Fibroblast of pulmonary artery (primary cell): ENCODE data around the gene PPP4R2.
A peak's percentile ranks its signal among the peaks of the same experiment; 100 is the strongest.

Experiments
- DNase-seq: peaks from one replicate; pipeline ENCODE4 v3.0.0-alpha.2; 2010; ENCODE audit warnings: low read depth
- H3K4me3 ChIP-seq: replicated peaks from 2 replicates; pipeline ENCODE4 v1.5.1; 2011; ENCODE audit warnings: low read depth, mild to moderate bottlenecking, control low read depth, low read length, moderate library complexity
- TF ChIP-seq, protein P1 (sequence below): IDR thresholded peaks from 2 replicates; pipeline ENCODE4 v1.5.1; 2011; ENCODE audit warnings: mild to moderate bottlenecking, control low read depth, low read length, inconsistent platforms; ENCODE audit errors: missing control alignments

Gene PPP4R2

DNA sequence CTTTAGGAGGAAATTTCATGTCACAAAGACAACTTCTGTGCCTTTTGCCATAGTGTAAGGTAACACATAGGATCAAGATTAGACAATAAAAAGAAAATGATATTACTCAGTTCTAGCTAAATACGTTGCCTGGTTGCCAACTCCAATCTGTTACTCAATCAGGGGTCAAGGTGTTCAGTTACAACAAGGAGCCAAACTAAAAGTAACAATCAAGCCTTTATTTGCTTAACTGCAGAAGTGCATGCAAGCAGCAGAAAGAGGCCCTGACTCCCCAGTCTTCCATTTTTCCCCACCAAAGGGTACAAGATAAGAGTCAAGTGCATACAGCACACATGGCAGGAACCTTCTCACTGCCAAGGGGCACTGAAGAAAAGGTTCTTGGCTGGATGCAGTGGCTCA, 28.3 kb upstream of the PPP4R2 start:
- no peak for DNase-seq
- TF ChIP-seq, protein P1, sequence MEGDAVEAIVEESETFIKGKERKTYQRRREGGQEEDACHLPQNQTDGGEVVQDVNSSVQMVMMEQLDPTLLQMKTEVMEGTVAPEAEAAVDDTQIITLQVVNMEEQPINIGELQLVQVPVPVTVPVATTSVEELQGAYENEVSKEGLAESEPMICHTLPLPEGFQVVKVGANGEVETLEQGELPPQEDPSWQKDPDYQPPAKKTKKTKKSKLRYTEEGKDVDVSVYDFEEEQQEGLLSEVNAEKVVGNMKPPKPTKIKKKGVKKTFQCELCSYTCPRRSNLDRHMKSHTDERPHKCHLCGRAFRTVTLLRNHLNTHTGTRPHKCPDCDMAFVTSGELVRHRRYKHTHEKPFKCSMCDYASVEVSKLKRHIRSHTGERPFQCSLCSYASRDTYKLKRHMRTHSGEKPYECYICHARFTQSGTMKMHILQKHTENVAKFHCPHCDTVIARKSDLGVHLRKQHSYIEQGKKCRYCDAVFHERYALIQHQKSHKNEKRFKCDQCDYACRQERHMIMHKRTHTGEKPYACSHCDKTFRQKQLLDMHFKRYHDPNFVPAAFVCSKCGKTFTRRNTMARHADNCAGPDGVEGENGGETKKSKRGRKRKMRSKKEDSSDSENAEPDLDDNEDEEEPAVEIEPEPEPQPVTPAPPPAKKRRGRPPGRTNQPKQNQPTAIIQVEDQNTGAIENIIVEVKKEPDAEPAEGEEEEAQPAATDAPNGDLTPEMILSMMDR, result no peak
- no peak overlapping the region for H3K4me3 ChIP-seq

DNA sequence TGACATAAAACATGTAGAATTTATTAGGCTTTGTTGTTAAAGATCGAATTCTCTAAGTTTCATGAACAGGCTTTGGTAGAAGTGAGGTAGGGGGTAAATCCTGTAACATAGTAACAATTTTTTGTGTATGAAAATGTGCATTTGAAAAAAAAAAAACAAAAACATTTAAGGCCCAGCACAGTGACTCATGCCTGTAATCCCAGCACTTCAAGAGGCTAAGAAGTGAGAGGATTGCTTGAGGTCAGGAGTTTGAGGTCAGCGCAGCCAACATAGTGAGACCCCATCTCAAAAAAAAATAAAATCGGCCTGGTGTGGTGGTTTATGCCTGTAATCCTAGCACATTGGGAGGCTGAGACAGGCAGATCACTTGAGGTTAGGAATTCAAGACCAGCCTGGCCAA, 26.8 kb upstream of the PPP4R2 start:
- no peak overlapping the region for H3K4me3 ChIP-seq
- TF ChIP-seq, protein P1, result no peak
- peak; percentile 20 for DNase-seq

DNA sequence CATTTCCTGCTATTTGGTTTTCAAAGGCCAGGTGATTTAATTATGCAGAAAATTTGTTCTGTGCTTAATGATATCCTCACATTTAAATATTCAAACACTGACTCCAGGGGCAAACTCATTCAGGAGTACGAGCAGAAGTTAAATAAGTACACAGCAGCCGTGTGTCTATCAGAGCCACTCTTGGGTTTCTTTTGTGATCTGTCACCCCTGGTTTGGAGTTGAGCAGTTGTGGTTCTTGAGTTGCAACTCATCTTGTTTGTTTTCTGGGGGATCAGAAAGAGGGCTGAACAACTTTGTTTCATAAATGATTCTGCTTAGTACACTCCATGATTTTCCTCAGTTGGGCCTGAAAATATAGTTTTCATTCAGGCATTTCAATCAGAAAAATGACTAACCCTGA, 25.7 kb upstream of the PPP4R2 start:
- no peak for DNase-seq
- TF ChIP-seq, protein P1, result no peak

DNA sequence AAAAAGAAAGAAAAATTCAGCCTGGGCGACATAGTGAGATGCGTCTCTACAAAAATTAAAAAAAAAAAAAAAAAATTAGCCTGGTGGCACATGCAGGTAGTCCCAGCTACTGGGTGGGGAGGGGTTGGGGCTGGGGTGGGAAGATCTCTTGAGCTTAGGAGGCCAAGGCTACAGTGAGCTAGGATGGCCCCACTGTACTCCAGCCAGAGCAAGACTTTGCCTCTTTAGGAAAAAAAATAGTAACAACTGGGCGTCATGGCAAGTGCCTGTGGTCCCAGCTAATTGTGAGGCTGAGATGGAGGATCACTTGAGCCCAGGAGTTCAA, 23.9 kb upstream of the PPP4R2 start:
- DNase-seq, result no peak
- H3K4me3 ChIP-seq, result no peak overlapping the region
- TF ChIP-seq, protein P1, result no peak

More for the DNA sequence above, 25.7 kb upstream of the PPP4R2 start:
- H3K4me3 ChIP-seq, result no peak overlapping the region

DNA sequence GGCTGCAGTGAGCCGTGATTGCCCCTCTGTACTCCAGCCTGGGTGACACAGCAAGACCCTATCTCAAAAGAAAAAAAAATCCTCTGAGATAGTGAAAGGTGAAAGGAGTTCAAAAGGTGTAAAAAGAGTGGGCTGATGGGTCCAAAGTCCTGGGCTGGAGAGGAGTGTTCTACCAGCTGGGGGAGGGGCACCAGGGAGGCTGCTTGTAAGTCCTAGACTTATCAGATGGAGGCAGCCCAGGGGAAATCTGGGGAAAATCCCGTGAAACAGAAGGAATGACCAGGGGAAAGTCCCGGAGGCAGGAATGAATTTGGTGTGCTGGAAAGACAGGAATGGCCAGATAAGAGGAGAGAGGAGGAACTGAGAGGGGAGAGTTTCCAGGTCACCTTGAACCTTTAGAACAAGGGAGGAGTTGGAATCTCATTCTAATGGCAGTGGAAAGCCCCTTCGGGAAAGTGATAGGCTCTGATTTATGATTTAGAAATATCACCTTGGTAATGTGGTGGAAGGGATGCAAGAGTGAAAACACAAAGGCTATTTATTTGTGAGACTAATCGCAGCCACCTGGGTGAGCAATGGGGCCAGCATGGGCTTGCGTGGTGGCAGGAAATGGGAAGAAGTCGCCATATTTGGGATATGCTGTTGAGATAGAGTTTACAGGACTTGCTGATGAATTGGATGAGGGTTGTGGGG, 23.4 kb upstream of the PPP4R2 start:
- DNase-seq, result peak; percentile 64
- TF ChIP-seq, protein P1, result no peak
- H3K4me3 ChIP-seq, result no peak overlapping the region

DNA sequence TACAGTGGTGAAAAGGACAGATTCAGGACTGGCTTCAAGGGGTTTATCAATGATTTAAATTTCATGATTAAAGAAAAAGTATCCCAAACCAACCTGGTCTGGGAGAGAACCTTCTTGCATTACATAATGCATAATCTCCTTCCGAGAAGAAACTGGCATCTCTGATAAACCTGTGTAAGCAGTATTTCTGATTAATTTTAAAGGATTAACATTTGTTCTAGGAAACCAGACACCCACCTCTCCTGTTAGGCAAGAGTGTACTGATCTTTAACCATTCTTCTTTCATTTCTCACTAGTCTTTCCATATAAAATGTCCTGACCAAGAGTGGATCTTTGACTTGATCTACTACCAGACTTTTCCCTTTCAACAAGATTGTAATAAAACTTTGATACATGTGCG, 22.8 kb upstream of the PPP4R2 start:
- H3K4me3 ChIP-seq, result no peak overlapping the region
- DNase-seq, result no peak
- TF ChIP-seq, protein P1, result no peak

DNA sequence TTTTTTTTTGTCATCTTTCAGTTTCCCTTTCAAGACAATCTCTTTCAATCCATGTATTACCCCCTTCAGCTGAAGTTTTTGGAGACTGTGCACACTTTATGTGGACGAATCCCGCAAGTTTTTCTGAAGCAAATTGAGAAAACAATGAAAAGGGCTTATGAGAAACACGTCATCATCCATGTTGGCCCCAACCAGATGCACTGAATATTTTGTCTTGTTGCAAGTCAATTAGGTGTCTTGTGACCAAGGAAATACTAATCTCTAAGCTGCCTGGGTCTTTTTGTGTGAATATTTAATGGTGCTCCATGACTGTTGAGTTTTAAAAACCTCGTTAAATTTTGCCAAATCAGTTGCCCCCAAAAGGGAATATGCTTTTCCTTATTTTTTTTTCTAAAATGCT, 21.7 kb upstream of the PPP4R2 start:
- DNase-seq, result no peak
- TF ChIP-seq, protein P1, result no peak
- no peak overlapping the region for H3K4me3 ChIP-seq
